ENCODE data around the gene EPB41L2. TPM values are rescaled to one million over a fixed set of nuclear protein-coding genes. Genes with fewer than 3 reads are reported as not detected.
A peak's percentile ranks its signal among the peaks of the same experiment; 100 is the strongest.

Gene EPB41L2
- total RNA-seq, 4 donors from 2014 or later, result 104 to 317 (median 144) TPM

- DNase-seq (ENCODE audit: low spot score), result no peak
- TF ChIP-seq, protein P1, sequence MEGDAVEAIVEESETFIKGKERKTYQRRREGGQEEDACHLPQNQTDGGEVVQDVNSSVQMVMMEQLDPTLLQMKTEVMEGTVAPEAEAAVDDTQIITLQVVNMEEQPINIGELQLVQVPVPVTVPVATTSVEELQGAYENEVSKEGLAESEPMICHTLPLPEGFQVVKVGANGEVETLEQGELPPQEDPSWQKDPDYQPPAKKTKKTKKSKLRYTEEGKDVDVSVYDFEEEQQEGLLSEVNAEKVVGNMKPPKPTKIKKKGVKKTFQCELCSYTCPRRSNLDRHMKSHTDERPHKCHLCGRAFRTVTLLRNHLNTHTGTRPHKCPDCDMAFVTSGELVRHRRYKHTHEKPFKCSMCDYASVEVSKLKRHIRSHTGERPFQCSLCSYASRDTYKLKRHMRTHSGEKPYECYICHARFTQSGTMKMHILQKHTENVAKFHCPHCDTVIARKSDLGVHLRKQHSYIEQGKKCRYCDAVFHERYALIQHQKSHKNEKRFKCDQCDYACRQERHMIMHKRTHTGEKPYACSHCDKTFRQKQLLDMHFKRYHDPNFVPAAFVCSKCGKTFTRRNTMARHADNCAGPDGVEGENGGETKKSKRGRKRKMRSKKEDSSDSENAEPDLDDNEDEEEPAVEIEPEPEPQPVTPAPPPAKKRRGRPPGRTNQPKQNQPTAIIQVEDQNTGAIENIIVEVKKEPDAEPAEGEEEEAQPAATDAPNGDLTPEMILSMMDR (IDR thresholded peaks at IDR 0.05), result no peak
- ATAC-seq (ENCODE audit: low FRiP score), result no peak
These were observed 92.1 kb downstream of the EPB41L2 start for GRCh38 chr6:130970839-130971410.

DNA sequence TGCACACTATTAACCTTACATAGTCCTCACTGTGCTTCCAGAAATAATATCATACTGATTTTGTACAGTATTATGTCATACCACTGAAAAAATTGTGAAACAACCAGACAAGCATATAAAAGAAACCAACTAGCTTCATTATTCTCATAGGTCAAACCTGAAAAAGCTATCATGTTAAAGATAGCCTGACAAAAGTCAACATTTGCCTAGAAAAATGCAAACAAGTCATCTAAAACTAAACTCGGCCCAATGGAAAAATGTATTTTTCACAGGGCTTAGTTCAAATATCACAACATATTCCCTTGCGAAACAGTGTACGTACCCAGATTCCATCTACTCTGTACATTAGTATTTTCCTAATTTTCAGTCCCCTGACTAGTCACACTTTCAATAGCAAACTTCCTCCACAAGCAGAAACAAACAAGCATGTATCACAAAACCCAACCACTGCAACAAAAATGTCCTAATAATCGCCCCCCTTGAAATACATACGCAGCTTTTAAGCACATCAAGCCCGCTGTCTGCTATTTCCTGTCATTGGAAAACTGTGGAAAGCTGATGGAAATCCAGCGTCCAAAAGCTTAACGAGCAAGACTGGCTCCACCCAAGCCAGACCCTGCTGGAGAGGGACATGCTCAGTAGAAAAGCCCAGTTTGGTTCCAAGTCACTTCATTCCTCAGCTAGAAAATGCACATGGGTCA lies 93.1 kb downstream of the EPB41L2 start:
- ATAC-seq (ENCODE audit: low FRiP score) (no peak), DNase-seq (ENCODE audit: low spot score) (no peak)
- TF ChIP-seq, protein P1 (IDR thresholded peaks at IDR 0.05), result no peak

DNA sequence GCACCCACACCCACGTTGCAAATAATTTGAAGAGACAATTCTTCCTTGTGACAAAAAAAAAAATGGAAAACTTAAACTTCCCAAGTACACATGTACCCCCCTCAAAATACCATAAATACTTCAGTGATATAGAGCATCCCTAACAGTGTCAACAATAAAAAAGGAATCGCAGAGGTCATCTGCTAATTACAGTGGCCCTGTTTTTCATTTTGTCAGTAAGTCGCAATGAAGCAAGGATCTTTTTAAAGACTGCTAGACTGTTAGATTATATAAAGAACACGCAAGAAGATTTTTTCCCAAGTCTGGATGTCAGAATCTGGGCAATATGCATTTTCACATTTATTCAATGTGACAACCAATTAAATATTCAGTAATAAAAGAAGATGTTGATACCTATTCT lies 93.9 kb downstream of the EPB41L2 start:
- no peak for ATAC-seq (ENCODE audit: low FRiP score)
- no peak for DNase-seq (ENCODE audit: low spot score)
- TF ChIP-seq, protein P1 (IDR thresholded peaks at IDR 0.05), result no peak

DNA sequence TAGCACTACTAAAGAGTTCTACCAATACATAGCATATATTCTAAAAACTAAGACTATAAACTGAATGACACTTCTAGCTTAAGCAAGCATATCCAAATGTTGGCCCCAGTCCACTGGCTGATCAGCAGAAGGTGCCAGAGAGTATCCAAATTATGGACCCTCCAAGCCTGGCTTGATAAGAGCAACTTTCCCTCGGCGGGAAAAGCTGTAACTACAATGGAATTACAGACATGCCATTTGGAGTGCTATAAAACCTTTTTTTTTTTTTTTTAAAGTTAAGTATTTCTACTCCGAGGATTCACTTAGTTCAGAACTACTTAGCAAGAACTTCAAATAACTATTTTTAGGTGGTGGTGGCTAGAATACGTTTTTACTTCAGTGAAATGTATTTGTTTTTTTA lies 94.6 kb downstream of the EPB41L2 start:
- no peak for DNase-seq (ENCODE audit: low spot score)
- TF ChIP-seq, protein P1 (IDR thresholded peaks at IDR 0.05), result no peak
- peak; percentile 28 for ATAC-seq (ENCODE audit: low FRiP score)

DNA sequence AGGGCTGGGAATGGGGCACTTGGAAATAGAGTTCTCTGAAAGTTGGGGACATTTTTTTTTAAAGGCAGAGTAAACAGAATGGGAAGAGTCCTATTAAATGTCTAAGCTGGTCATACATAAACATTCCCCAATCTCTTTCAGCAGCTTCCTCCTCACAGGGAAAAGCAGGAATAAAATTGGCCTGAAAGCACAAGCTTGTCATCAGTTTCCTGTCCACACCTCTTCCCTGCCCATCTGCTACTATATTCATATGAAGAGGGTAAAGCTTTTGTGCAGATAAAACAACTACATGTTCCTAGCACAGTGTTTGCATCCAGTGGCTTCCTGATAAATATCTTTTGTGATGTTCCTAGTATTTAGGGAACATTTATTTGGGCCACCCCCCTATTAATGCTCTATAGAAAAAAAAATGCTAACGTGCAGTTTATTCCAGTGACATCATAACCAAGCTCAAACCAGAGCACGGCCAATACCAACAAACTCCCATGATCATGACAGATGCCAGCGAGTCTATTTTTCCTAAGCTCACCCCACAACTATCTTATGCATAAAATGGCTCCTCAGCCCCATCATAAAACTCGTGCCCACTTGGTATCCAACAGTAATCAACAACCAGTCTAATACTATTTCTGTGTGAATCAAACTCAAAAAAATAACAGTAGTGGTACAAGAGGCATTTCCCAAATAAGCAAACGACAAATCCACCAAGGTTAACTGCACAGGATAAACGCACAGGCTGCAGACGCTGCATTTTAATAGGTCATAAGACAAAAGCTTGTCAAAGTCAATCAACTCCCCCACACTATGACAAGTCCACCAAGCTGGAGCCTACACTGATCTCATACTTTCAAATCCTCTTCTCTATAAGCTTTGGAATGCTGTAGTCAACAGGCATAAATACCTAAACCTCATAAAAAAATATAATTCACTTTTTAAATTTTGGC lies 95.3 kb downstream of the EPB41L2 start:
- TF ChIP-seq, protein P1 (IDR thresholded peaks at IDR 0.05), result no peak
- no peak for ATAC-seq (ENCODE audit: low FRiP score)
- no peak for DNase-seq (ENCODE audit: low spot score)

DNA sequence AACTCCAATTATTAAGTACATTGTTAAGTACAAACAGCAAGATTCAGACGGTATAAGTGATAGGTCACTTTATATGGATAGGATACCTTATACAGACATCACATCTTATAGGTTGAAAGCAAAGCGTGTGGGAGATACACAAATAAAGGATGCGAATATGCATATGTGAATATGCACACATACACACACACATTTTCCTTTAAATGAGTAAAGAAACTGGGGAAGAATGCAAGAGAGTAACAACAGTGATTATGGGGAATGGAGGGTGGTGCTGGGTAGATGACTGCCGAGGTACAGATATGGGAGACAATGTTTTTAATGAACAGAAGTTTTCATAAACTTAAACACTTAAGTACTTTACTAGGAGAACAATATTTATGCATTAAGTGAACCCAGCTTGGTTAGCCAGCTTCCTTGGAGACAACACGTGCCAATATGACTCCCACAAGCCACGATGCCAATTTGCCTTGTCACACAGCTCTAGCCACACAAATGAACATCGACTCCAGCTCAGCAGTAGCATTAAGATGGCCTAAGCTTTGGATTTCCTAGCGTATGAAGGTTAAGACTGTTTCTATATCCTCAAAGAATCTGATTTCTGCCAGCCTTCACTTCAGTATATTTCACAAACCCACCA lies 96.6 kb downstream of the EPB41L2 start:
- TF ChIP-seq, protein P1 (IDR thresholded peaks at IDR 0.05), result no peak
- no peak for ATAC-seq (ENCODE audit: low FRiP score)
- DNase-seq (ENCODE audit: low spot score), result no peak

All from omental fat pad (tissue), 4 donors.